ENCODE data around the gene PCNX3. TPM values are rescaled to one million over a fixed set of nuclear protein-coding genes. Genes with fewer than 3 reads are reported as not detected.

Gene PCNX3
- total and polyA plus RNA-seq, 12 donors, result 9.0 to 45.0 (median 33.4) TPM

GRCh38 chr11:65611758-65612603, 3.6 kb upstream of the PCNX3 start:
- TF ChIP-seq, protein P1, sequence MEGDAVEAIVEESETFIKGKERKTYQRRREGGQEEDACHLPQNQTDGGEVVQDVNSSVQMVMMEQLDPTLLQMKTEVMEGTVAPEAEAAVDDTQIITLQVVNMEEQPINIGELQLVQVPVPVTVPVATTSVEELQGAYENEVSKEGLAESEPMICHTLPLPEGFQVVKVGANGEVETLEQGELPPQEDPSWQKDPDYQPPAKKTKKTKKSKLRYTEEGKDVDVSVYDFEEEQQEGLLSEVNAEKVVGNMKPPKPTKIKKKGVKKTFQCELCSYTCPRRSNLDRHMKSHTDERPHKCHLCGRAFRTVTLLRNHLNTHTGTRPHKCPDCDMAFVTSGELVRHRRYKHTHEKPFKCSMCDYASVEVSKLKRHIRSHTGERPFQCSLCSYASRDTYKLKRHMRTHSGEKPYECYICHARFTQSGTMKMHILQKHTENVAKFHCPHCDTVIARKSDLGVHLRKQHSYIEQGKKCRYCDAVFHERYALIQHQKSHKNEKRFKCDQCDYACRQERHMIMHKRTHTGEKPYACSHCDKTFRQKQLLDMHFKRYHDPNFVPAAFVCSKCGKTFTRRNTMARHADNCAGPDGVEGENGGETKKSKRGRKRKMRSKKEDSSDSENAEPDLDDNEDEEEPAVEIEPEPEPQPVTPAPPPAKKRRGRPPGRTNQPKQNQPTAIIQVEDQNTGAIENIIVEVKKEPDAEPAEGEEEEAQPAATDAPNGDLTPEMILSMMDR (IDR thresholded peaks at IDR 0.05), result no peak
- TF ChIP-seq POLR2A (IDR thresholded peaks at IDR 0.05), result no peak
- peaks cover 0 to 22% of the 10 kb centered on the region in 2 donors for H3K36me3 ChIP-seq (replicated peaks in 1 of 2)
- no peak for DNase-seq
- no peaks in the 10 kb centered on the region for H3K27me3 ChIP-seq
- peak overlapping the region in 4 of 5 donors; percentile 21 to 93 (median 86) for H3K27ac ChIP-seq
- H3K4me1 ChIP-seq (replicated peaks in 1 of 2), result peaks cover 26 to 58% of the 10 kb centered on the region in 2 donors
- H3K9me3 ChIP-seq (replicated peaks in 1 of 3), result no peaks in the 10 kb centered on the region
- 61 to 72% (median 64%) methylated on average over 7 to 12 of the region's 12 CpGs for WGBS, 4 donors
- H3K4me3 ChIP-seq, result peak overlapping the region in 1 of 4 donors; percentile 90
- intact Hi-C loops (cut with DNase I), result loop anchor here in 1 of 2 donors (5.0 kb wide), 1 partner anchor 40 kb away; the partner anchor contains the start of genes FAM89B and ZNRD2

- WGBS, 4 donors, result 44 to 53% (median 51%) methylated on average over 5 to 7 of the region's 7 CpGs
- H3K36me3 ChIP-seq (replicated peaks in 1 of 2), result peaks cover 0 to 22% of the 10 kb centered on the region in 2 donors
- H3K4me1 ChIP-seq (replicated peaks in 1 of 2), result peaks cover 21 to 58% of the 10 kb centered on the region in 2 donors
These were observed 2.9 kb upstream of the PCNX3 start for GRCh38 chr11:65612691-65613090.

DNA sequence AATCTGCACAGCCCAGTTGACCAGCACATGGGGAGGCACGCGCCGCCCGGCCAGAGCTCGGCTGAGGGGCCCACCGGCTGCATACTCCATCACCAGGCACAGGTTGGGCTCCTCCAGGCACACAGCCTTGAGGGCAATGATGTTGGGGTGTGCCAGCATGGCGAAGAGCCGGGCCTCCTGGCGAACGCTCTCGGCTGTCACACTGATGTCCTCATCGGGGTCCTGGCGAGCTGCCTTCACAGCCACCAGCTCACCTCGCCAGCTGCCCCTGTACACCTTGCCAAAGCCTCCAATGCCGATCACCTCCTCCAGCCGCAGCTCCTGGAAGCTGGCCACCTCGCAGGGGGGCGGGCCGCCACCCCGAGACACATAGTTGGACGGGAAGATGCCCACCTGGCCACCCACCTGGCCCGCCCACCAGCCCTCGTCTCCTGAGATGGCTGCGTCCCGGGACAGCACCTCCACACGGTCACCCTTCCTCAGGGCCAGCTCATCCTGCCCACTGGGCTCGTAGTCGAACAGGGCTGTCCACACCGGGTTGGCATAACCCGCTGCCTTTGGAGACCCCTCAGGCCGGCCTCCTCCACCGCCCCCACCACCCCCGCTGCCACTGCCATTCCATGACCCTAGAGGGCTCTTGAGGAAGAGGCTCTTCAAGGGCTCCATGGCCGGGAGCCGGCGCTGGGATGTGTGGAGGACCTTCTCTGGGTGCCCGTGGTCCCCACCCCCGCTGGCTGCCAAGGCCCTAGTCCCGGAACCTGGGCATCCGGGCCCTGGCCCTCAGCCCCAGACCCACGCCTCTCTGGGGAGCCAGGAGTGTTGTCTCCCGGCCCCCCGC, 2.3 kb upstream of the PCNX3 start:
- intact Hi-C loops (cut with DNase I), result loop anchor here in 1 of 2 donors (5.0 kb wide), 1 partner anchor 41 kb away; the partner anchor contains the start of genes FAM89B and ZNRD2
- peak overlapping the region; percentile 75 to 95 (median 89) for H3K27ac ChIP-seq
- WGBS, 4 donors, result 14 to 38% (median 16%) methylated on average over 5 to 43 of the region's 43 CpGs; no CpG with 5 or more reads in 1 of the 4 donors
- peak in 4 of 7 donors; percentile 23 to 66 (median 52) for DNase-seq
- H3K27me3 ChIP-seq, result no peaks in the 10 kb centered on the region
- H3K9me3 ChIP-seq (replicated peaks in 1 of 3), result no peaks in the 10 kb centered on the region
- H3K4me3 ChIP-seq, result peak overlapping the region; percentile 37 to 90 (median 52)
- peaks cover 0 to 22% of the 10 kb centered on the region in 2 donors for H3K36me3 ChIP-seq (replicated peaks in 1 of 2)
- H3K4me1 ChIP-seq (replicated peaks in 1 of 2), result peaks cover 21 to 56% of the 10 kb centered on the region in 2 donors
- TF ChIP-seq, protein P1 (IDR thresholded peaks at IDR 0.05), result no peak
- no peak for TF ChIP-seq POLR2A (IDR thresholded peaks at IDR 0.05)

More at GRCh38 chr11:65612691-65613090, 2.9 kb upstream of the PCNX3 start:
- no peak for DNase-seq
- no peaks in the 10 kb centered on the region for H3K27me3 ChIP-seq
- TF ChIP-seq POLR2A (IDR thresholded peaks at IDR 0.05), result no peak
- TF ChIP-seq, protein P1 (IDR thresholded peaks at IDR 0.05), result no peak
- peak overlapping the region in 2 of 4 donors; percentile 68 to 90 for H3K4me3 ChIP-seq
- intact Hi-C loops (cut with DNase I), result loop anchor here in 1 of 2 donors (5.0 kb wide), 1 partner anchor 40 kb away; the partner anchor contains the start of genes FAM89B and ZNRD2
- peak overlapping the region in 3 of 5 donors; percentile 82 to 93 (median 89) for H3K27ac ChIP-seq
- H3K9me3 ChIP-seq (replicated peaks in 1 of 3), result no peaks in the 10 kb centered on the region
